SK-N-SH (cell line): ENCODE results near the gene RNF214.

Experiments used
- CHD2 ChIP-seq: fragments of 150-350 bp; IDR thresholded peaks from 2 replicates; pipeline ENCODE4 v1.6.1; 2018; ENCODE audit warnings: low read length; ENCODE audit not compliant: partially characterized antibody
- EP300 ChIP-seq, 2 experiments: IDR thresholded peaks; 2 replicates each; pipeline versions ENCODE4 v1.4.0 to v1.6.1; 2012; ENCODE audit warnings: borderline replicate concordance in 1 of 2, low read depth in 1 of 2, low read length in 1 of 2
- MEF2A ChIP-seq: IDR thresholded peaks from 2 replicates; pipeline ENCODE4 v1.4.0; 2012; ENCODE audit warnings: low read depth, borderline replicate concordance
- MXI1 ChIP-seq: IDR thresholded peaks from 2 replicates; pipeline ENCODE4 v1.6.1; 2012; ENCODE audit warnings: mild to moderate bottlenecking, low read depth, low read length, improper control_type of control experiment
- POLR2AphosphoS5 ChIP-seq: IDR thresholded peaks from 2 replicates; pipeline ENCODE4 v1.6.1; 2012; ENCODE audit warnings: low read depth, low read length
- RAD21 ChIP-seq: IDR thresholded peaks from 2 replicates; pipeline ENCODE4 v1.6.1; 2012; ENCODE audit warnings: mild to moderate bottlenecking, low read length
- RCOR1 ChIP-seq: fragments of 150-350 bp; IDR thresholded peaks from 2 replicates; pipeline ENCODE4 v1.6.1; 2017; ENCODE audit warnings: antibody characterized with exemption, low read length
- SMC3 ChIP-seq: IDR thresholded peaks from 2 replicates; pipeline ENCODE4 v1.6.1; 2012; ENCODE audit warnings: low read depth, low read length, improper control_type of control experiment
- TAF1 ChIP-seq: IDR thresholded peaks from 2 replicates; pipeline ENCODE4 v1.6.1; 2012; ENCODE audit warnings: low read depth, mild to moderate bottlenecking, low read length, moderate library complexity, borderline replicate concordance
- TF ChIP-seq, protein P1 (sequence below): fragments of 200-600 bp; sonication (generic); IDR thresholded peaks from 2 replicates; pipeline ENCODE4 v1.6.1; 2017; ENCODE audit warnings: antibody characterized with exemption, mild to moderate bottlenecking, moderate library complexity
- TF ChIP-seq, protein P2 (sequence below): IDR thresholded peaks from 2 replicates; pipeline ENCODE4 v1.4.0; 2012; ENCODE audit warnings: low read depth
- TF ChIP-seq, protein P3 (sequence below): IDR thresholded peaks from 2 replicates; pipeline ENCODE4 v1.4.0; 2012; ENCODE audit warnings: low read depth, borderline replicate concordance

DNA sequence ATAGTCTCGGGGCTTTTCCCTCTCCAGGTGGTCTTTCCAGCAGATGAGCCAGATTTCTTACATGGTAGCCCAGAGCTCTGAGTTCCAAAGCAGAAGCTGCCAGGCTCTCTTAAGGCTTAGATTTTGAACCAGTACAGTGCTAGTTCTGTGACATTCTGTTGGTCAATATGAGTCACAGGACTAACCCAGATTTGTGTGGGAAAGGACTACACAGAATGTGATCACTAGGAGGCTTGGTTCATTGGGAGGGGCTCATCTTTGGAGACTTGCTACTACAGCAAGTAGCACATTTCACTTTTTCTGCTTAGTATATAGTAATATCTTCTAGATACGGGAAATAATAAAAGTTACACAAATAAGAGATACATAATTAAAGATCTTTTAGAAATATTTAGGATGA is 24.1 kb downstream of the RNF214 start:
- TF ChIP-seq, protein P1, sequence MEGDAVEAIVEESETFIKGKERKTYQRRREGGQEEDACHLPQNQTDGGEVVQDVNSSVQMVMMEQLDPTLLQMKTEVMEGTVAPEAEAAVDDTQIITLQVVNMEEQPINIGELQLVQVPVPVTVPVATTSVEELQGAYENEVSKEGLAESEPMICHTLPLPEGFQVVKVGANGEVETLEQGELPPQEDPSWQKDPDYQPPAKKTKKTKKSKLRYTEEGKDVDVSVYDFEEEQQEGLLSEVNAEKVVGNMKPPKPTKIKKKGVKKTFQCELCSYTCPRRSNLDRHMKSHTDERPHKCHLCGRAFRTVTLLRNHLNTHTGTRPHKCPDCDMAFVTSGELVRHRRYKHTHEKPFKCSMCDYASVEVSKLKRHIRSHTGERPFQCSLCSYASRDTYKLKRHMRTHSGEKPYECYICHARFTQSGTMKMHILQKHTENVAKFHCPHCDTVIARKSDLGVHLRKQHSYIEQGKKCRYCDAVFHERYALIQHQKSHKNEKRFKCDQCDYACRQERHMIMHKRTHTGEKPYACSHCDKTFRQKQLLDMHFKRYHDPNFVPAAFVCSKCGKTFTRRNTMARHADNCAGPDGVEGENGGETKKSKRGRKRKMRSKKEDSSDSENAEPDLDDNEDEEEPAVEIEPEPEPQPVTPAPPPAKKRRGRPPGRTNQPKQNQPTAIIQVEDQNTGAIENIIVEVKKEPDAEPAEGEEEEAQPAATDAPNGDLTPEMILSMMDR, result no peak
- TF ChIP-seq TAF1, result no peak
- TF ChIP-seq SMC3, result no peak
- TF ChIP-seq, protein P2, sequence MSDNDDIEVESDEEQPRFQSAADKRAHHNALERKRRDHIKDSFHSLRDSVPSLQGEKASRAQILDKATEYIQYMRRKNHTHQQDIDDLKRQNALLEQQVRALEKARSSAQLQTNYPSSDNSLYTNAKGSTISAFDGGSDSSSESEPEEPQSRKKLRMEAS, result no peak
- no peak for TF ChIP-seq RCOR1
- no peak for TF ChIP-seq CHD2
- TF ChIP-seq EP300 (IDR thresholded peaks at IDR 0.05; ENCODE audit: borderline replicate concordance in 1 of 2, low read depth in 1 of 2, low read length in 1 of 2), result no peak
- TF ChIP-seq POLR2AphosphoS5, result no peak
- TF ChIP-seq, protein P3, sequence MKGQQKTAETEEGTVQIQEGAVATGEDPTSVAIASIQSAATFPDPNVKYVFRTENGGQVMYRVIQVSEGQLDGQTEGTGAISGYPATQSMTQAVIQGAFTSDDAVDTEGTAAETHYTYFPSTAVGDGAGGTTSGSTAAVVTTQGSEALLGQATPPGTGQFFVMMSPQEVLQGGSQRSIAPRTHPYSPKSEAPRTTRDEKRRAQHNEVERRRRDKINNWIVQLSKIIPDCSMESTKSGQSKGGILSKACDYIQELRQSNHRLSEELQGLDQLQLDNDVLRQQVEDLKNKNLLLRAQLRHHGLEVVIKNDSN, result no peak
- no peak for TF ChIP-seq MXI1
- no peak for TF ChIP-seq MEF2A
- TF ChIP-seq RAD21, result no peak
